Activated CD8-positive, alpha-beta T cell treated with anti-CD3 and anti-CD28 coated beads for 36 hours (primary cell): ENCODE results near the gene UCP2. TPM values are rescaled to one million over a fixed set of nuclear protein-coding genes. Genes with fewer than 3 reads are reported as not detected.

Source experiments
- ATAC-seq: fragments of 200-7000 bp; cut with Tn5 transposase; one replicate; pipeline ENCODE4 v1.10.0; 2021; ENCODE audit warnings: mild to moderate bottlenecking, moderate library complexity
- CTCF ChIA-PET: fragments of 350-600 bp; sonication (Branson Sonifier 250); formaldehyde crosslinking; loops from one replicate; lab custom pipeline; 2021; ENCODE audit warnings: antibody characterized with exemption; lab: Charles Lee
- POLR2A ChIA-PET: fragments of 350-600 bp; sonication (Branson Sonifier 250); formaldehyde crosslinking; loops from one replicate; lab custom pipeline; 2021; ENCODE audit warnings: antibody characterized with exemption; lab: Charles Lee
- DNase-seq: peaks from one replicate; pipeline ENCODE4 v3.0.0-alpha.2; 2020
- H3K27ac Mint-ChIP-seq: one replicate; pipeline ENCODE4 v1.8.0; 2021; ENCODE audit warnings: mild to moderate bottlenecking, mixed read lengths
- H3K27me3 Mint-ChIP-seq: one replicate; pipeline ENCODE4 v1.8.0; 2021; ENCODE audit warnings: mixed read lengths
- H3K36me3 Mint-ChIP-seq: one replicate; pipeline ENCODE4 v1.8.0; 2021; ENCODE audit warnings: low read depth, mixed read lengths
- H3K4me1 Mint-ChIP-seq: one replicate; pipeline ENCODE4 v1.8.0; 2021; ENCODE audit warnings: low read depth, mixed read lengths
- H3K4me3 Mint-ChIP-seq: one replicate; pipeline ENCODE4 v1.8.0; 2021; ENCODE audit warnings: mild to moderate bottlenecking, moderate library complexity, mixed read lengths
- H3K9me3 Mint-ChIP-seq: one replicate; pipeline ENCODE4 v1.8.0; 2021; ENCODE audit warnings: mixed read lengths
- intact Hi-C: fragments of 100-400 bp; cut with micrococcal nuclease; formaldehyde crosslinking; loops from one replicate; pipeline ENCODE4 v1.10.0; 2022
- total RNA-seq, 2 experiments: library from RNA; stranded (reverse); gene quantifications; one replicate each; pipeline ENCODE4 v1.2.3, GENCODE V29; 2021
- TF ChIP-seq, protein P1 (sequence below): fragments of 200-600 bp; IDR thresholded peaks from one replicate; pipeline ENCODE4 v1.8.0; 2022; ENCODE audit warnings: antibody characterized with exemption, mild to moderate bottlenecking

The UCP2 gene
- total RNA-seq, 2 experiments from 2014 or later: 244 to 252 TPM

DNA sequence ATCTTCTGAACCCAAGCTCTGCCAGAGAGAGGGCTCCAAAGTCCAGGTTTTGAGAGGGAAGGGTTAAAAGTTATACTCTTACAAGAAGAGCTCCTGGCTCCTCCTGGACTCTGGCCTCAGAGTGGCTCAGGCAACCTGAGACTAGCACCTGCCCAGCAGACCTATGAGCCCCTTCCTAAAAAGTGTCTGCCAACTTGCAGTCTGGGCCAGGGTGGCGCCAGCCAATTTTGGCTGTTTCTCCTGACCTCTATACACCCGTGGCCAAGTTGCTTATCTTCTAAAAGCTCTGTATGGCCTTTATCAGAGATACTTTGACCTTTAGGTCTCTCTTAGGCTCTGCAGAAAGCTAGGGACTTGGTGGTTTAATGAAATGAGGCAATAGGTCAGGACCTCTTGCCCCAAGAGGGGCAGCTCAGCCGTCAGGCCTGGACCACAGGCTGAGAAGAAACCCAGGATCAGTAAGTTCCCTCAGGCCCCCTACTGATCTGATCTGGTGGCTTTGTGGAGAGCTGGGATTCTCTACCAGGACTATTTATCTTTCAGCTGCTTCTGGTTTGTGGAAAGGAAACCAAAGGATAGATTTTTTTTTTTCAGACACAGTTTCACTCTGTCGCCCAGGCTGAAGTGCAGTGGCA lies 36.6 kb upstream of the UCP2 start:
- ChIA-PET POLR2A (interaction anchor here (0.6 to 17.6 kb wide), 11 partner anchors 8 to 393 kb away, joined by 3 to 269 read pairs (median 6); partner anchors contain the start of genes UCP2 and UCP3), CTCF (interaction anchor here (1.0 to 1.6 kb wide), 4 partner anchors 9 to 55 kb away, joined by 3 to 7 read pairs (median 3); no protein-coding TSS in a partner anchor)
- H3K27me3 Mint-ChIP-seq: no peaks in the 10 kb centered on the region
- H3K4me1 Mint-ChIP-seq: peaks cover 33% of the 10 kb centered on the region
- DNase-seq (no peak), ATAC-seq (peak; percentile 31)
- no peak overlapping the region for H3K27ac Mint-ChIP-seq
- intact Hi-C loops: loop anchor here (1.0 to 5.0 kb wide), 2 partner anchors 10 to 37 kb away; partner anchors contain the start of genes UCP2 and UCP3
- no peak overlapping the region for H3K4me3 Mint-ChIP-seq
- no peaks in the 10 kb centered on the region for H3K9me3 Mint-ChIP-seq
- H3K36me3 Mint-ChIP-seq: peaks cover 25% of the 10 kb centered on the region
- TF ChIP-seq, protein P1, sequence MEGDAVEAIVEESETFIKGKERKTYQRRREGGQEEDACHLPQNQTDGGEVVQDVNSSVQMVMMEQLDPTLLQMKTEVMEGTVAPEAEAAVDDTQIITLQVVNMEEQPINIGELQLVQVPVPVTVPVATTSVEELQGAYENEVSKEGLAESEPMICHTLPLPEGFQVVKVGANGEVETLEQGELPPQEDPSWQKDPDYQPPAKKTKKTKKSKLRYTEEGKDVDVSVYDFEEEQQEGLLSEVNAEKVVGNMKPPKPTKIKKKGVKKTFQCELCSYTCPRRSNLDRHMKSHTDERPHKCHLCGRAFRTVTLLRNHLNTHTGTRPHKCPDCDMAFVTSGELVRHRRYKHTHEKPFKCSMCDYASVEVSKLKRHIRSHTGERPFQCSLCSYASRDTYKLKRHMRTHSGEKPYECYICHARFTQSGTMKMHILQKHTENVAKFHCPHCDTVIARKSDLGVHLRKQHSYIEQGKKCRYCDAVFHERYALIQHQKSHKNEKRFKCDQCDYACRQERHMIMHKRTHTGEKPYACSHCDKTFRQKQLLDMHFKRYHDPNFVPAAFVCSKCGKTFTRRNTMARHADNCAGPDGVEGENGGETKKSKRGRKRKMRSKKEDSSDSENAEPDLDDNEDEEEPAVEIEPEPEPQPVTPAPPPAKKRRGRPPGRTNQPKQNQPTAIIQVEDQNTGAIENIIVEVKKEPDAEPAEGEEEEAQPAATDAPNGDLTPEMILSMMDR: no peak

DNA sequence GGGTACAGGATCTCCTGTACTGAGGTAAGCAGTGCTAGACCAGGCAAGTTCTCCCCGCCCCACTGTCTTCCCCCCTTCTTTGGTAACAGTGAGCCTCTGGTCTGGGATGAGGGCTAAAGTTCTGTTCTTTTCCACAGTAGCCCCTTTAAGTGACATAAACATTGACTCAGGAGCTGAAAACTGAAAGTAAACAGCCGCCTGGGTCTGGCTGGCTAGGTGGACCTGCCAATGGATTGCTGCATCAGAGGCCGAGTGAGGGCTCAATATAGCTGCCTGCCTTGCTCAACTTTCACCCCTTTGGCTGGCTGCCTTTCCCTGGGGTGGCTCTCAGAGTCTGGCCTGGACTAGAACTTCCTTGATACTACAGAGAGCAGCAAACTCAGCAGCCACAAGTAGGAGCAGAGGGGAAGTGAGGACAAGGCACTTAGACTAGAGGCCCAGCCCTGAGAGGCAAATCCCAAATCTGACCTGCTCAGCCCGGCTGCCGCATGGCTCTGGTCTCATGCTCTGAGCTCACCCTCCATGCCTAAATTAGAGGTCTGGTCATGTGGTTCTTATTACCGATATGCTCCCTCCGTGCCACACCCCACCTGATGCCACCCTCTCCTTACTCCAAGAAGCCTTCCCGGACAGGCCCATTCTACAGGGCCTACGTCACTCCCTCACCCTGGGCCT lies 35.8 kb upstream of the UCP2 start:
- no peak overlapping the region for H3K4me3 Mint-ChIP-seq
- POLR2A ChIA-PET: interaction anchor here (0.9 to 17.6 kb wide), 12 partner anchors 7 to 41 kb away, joined by 3 to 269 read pairs (median 5); partner anchors contain the start of genes UCP2 and UCP3
- H3K4me1 Mint-ChIP-seq: peaks cover 34% of the 10 kb centered on the region
- no peaks in the 10 kb centered on the region for H3K9me3 Mint-ChIP-seq
- H3K36me3 Mint-ChIP-seq: peaks cover 23% of the 10 kb centered on the region
- CTCF ChIA-PET: interaction anchor here (1.0 to 1.6 kb wide), 4 partner anchors 9 to 55 kb away, joined by 3 to 7 read pairs (median 3); no protein-coding TSS in a partner anchor
- TF ChIP-seq, protein P1: no peak
- no peaks in the 10 kb centered on the region for H3K27me3 Mint-ChIP-seq
- intact Hi-C loops: loop anchor here (1.0 to 5.0 kb wide), 2 partner anchors 9 to 36 kb away; partner anchors contain the start of genes UCP2 and UCP3
- DNase-seq (no peak), ATAC-seq (no peak)
- no peak overlapping the region for H3K27ac Mint-ChIP-seq

DNA sequence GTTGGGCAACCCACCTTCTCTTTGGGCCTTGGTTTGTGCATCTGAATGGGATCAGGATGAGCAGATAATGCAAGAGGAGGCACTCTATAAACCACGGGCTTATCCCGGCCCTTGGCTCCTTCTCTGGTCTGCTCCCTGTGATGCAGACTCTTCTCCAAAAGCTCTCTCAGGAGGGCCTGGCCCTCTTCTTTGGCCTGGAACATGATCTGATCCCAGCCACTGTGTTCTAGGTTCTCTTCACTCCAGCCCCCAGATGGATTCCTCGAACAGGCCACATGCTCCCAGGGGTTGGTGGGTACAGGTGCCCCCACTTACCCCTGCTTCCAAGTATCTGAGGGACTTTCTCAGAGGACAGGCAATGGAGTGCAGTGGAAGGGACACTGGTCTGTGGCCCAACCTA lies 35.0 kb upstream of the UCP2 start:
- no peak for ATAC-seq
- no peak for DNase-seq
- Mint-ChIP-seq H3K36me3 (peaks cover 26% of the 10 kb centered on the region), H3K9me3 (no peaks in the 10 kb centered on the region), H3K4me1 (peaks cover 39% of the 10 kb centered on the region), H3K4me3 (no peak overlapping the region), H3K27me3 (no peaks in the 10 kb centered on the region), H3K27ac (no peak overlapping the region)
- TF ChIP-seq, protein P1: no peak
- intact Hi-C loops: loop anchor here (5.0 kb wide), 1 partner anchor 35 kb away; the partner anchor contains the start of gene UCP2
- ChIA-PET CTCF (interaction anchor here (1.3 to 1.6 kb wide), 3 partner anchors 31 to 54 kb away, joined by 3 to 7 read pairs (median 3); no protein-coding TSS in a partner anchor), POLR2A (interaction anchor here (1.0 to 17.6 kb wide), 5 partner anchors 12 to 41 kb away, joined by 3 to 269 read pairs (median 12); partner anchors contain the start of gene UCP2)

GRCh38 chr11:74015919-74016684 lies 33.5 kb upstream of the UCP2 start:
- intact Hi-C loops: loop anchor here (5.0 kb wide), 1 partner anchor 34 kb away; the partner anchor contains the start of gene UCP2
- ATAC-seq: no peak
- no peaks in the 10 kb centered on the region for H3K27me3 Mint-ChIP-seq
- POLR2A ChIA-PET: interaction anchor here (17.6 kb wide), 1 partner anchor 39 kb away, joined by 269 read pairs; the partner anchor contains the start of gene UCP2
- peaks cover 54% of the 10 kb centered on the region for H3K4me1 Mint-ChIP-seq
- H3K36me3 Mint-ChIP-seq: peaks cover 36% of the 10 kb centered on the region
- DNase-seq: no peak
- no peak overlapping the region for H3K4me3 Mint-ChIP-seq
- no peaks in the 10 kb centered on the region for H3K9me3 Mint-ChIP-seq
- TF ChIP-seq, protein P1: no peak
- no peak overlapping the region for H3K27ac Mint-ChIP-seq
- CTCF ChIA-PET: interaction anchor here (0.7 to 1.3 kb wide), 2 partner anchors 29 to 1585 kb away, joined by 3 read pairs; no protein-coding TSS in a partner anchor
